Fibroblast of lung (primary cell): ENCODE results near the gene PKD1L1. TPM values are rescaled to one million over a fixed set of nuclear protein-coding genes. Genes with fewer than 3 reads are reported as not detected.

ENCODE experiments used
- DNase-seq, 2 donors: peaks; one replicate each; pipeline versions ENCODE4 v3.0.0 to v3.0.0-alpha.2; 2010; ENCODE audit warnings: low read depth in 2 of 2
- H2AFZ ChIP-seq: 2 replicates; pipeline ENCODE4 v1.5.1; 2012; ENCODE audit warnings: low read length, control low read depth, inconsistent platforms
- H3K27ac ChIP-seq: 2 replicates; pipeline ENCODE4 v1.5.1; 2011; ENCODE audit warnings: low read length, control low read depth; ENCODE audit not compliant: insufficient read depth
- H3K27me3 ChIP-seq: 2 replicates; pipeline ENCODE4 v1.5.1; 2011; ENCODE audit warnings: mild to moderate bottlenecking, low read length; ENCODE audit not compliant: control insufficient read depth, insufficient read depth
- H3K36me3 ChIP-seq: 2 replicates; pipeline ENCODE4 v1.5.1; 2011; ENCODE audit warnings: low read length; ENCODE audit not compliant: control insufficient read depth, insufficient read depth
- H3K4me1 ChIP-seq: 2 replicates; pipeline ENCODE4 v1.5.1; 2011; ENCODE audit warnings: low read length; ENCODE audit not compliant: control insufficient read depth, insufficient read depth; ENCODE audit errors: extremely low read depth
- H3K4me2 ChIP-seq: 2 replicates; pipeline ENCODE4 v1.5.1; 2011; ENCODE audit warnings: low read length, control low read depth; ENCODE audit not compliant: insufficient read depth; ENCODE audit errors: extremely low read depth
- H3K4me3 ChIP-seq, 4 experiments: fragments of 200-600 bp in 1 of 4; sonication (generic) in 1 of 4; replicated peaks in 1 of 4; 2 replicates each; pipeline ENCODE4 v1.5.1; 2011 to 2016; ENCODE audit warnings: low read length in 4 of 4, low read depth in 3 of 4, mild to moderate bottlenecking in 3 of 4, control low read depth in 2 of 4, inconsistent platforms in 1 of 4, mixed read lengths in 1 of 4; ENCODE audit not compliant: insufficient read depth in 1 of 4; ENCODE audit errors: control extremely low read depth in 1 of 4
- H3K79me2 ChIP-seq: 2 replicates; pipeline ENCODE4 v1.5.1; 2012; ENCODE audit warnings: mild to moderate bottlenecking, low read length, inconsistent platforms; ENCODE audit not compliant: control insufficient read depth, insufficient read depth
- H3K9ac ChIP-seq: 2 replicates; pipeline ENCODE4 v1.5.1; 2011; ENCODE audit warnings: mild to moderate bottlenecking, low read length, control low read depth; ENCODE audit not compliant: insufficient read depth
- H3K9me3 ChIP-seq: 2 replicates; pipeline ENCODE4 v1.5.1; 2012; ENCODE audit warnings: low read depth, low read length; ENCODE audit not compliant: control insufficient read depth, insufficient read depth
- H4K20me1 ChIP-seq: 2 replicates; pipeline ENCODE4 v1.5.1; 2011; ENCODE audit warnings: low read length; ENCODE audit not compliant: control insufficient read depth, insufficient read depth; ENCODE audit errors: extremely low read depth
- EZH2 ChIP-seq: IDR thresholded peaks from 2 replicates; pipeline ENCODE4 v1.5.1; 2012; ENCODE audit warnings: low read length, control low read depth, mild to moderate bottlenecking; ENCODE audit errors: missing control alignments
- polyA plus RNA-seq, 2 donors: library from polyadenylated mRNA; depleted of rRNA in 1 of 2; stranded (reverse) in 1 of 2; unstranded in 1 of 2; fragments of >200 nt; gene quantifications; 2 replicates each; pipeline ENCODE4 v1.2.1, GENCODE V29; 2011 to 2012; ENCODE audit warnings: missing spikeins in 1 of 2
- total RNA-seq: library from RNA; depleted of rRNA; stranded (reverse); fragments of >200 nt; gene quantifications from 2 replicates; pipeline ENCODE4 v1.2.1, GENCODE V29; 2014
- TF ChIP-seq, protein P1 (sequence below), 2 donors: IDR thresholded peaks in 1 of 2; conservative IDR thresholded peaks in 1 of 2; 1 replicate in 1 of 2; 2 replicates in 1 of 2; pipeline ENCODE4 v1.5.1; 2011 to 2012; ENCODE audit warnings: low read length in 2 of 2, control low read depth in 1 of 2, inconsistent platforms in 1 of 2, low read depth in 1 of 2, mild to moderate bottlenecking in 1 of 2

Gene PKD1L1
- total and polyA plus RNA-seq, 2 donors (not counting 1 experiment from before 2014, with no cell fraction given): under 0.01 to 0.12 TPM

DNA sequence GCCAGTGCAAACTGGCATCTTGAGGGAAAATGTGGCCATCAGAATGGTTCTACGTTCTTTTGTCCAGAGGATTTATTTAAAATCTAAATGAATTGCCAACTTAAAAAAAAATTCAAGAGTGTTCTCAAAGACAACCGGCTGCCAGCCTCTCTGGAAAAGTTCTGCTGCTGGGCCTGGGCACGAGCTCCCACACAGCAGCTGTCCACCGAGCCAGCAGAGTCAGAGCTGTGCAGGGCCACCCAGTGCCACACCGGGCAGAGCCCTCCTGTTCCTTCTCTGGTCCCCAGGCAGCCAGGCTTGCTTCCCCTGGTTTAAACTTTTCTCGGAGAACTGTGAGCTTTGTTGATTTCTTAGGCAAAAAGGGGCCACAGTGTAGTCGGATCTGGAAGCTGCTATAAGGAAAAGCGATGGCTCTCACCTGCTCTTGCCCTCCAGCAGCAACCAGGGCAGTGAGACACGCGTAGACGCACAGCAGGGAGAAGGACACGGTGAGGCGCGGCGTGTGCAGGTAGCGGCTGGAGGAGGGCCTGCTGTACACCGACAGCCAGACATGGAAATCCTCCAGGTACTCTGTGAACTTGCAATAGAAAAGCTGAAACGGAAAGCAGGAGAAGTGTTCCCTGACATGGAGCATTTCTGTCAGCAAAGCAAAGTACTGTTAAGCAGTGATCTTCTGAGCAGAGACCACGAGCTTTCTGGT, 111.6 kb downstream of the PKD1L1 start:
- H3K4me2 ChIP-seq: no peak overlapping the region
- no peak for DNase-seq
- no peaks in the 10 kb centered on the region for H3K79me2 ChIP-seq
- no peaks in the 10 kb centered on the region for H3K9me3 ChIP-seq
- no peak for TF ChIP-seq EZH2
- TF ChIP-seq, protein P1, sequence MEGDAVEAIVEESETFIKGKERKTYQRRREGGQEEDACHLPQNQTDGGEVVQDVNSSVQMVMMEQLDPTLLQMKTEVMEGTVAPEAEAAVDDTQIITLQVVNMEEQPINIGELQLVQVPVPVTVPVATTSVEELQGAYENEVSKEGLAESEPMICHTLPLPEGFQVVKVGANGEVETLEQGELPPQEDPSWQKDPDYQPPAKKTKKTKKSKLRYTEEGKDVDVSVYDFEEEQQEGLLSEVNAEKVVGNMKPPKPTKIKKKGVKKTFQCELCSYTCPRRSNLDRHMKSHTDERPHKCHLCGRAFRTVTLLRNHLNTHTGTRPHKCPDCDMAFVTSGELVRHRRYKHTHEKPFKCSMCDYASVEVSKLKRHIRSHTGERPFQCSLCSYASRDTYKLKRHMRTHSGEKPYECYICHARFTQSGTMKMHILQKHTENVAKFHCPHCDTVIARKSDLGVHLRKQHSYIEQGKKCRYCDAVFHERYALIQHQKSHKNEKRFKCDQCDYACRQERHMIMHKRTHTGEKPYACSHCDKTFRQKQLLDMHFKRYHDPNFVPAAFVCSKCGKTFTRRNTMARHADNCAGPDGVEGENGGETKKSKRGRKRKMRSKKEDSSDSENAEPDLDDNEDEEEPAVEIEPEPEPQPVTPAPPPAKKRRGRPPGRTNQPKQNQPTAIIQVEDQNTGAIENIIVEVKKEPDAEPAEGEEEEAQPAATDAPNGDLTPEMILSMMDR (conservative IDR thresholded peaks at IDR 0.05 in 1 of 2, IDR thresholded peaks at IDR 0.05 in 1 of 2; ENCODE audit: low read depth in 1 of 2, low read length in 2 of 2): no peak
- no peak overlapping the region for H3K4me3 ChIP-seq
- no peaks in the 10 kb centered on the region for H4K20me1 ChIP-seq
- H3K27ac ChIP-seq: no peak overlapping the region
- peaks cover 5% of the 10 kb centered on the region for H3K27me3 ChIP-seq
- H3K9ac ChIP-seq: no peak overlapping the region
- no peaks in the 10 kb centered on the region for H3K36me3 ChIP-seq
- no peak overlapping the region for H2AFZ ChIP-seq
- no peaks in the 10 kb centered on the region for H3K4me1 ChIP-seq

GRCh38 chr7:47836080-47836479, 112.2 kb downstream of the PKD1L1 start:
- Histone ChIP-seq H4K20me1 (no peaks in the 10 kb centered on the region), H3K27ac (no peak overlapping the region), H3K9me3 (no peaks in the 10 kb centered on the region), H3K27me3 (peaks cover 5% of the 10 kb centered on the region), H3K4me1 (no peaks in the 10 kb centered on the region), H2AFZ (no peak overlapping the region), H3K4me3 (no peak overlapping the region), H3K36me3 (no peaks in the 10 kb centered on the region), H3K79me2 (no peaks in the 10 kb centered on the region), H3K9ac (no peak overlapping the region), H3K4me2 (no peak overlapping the region)
- DNase-seq: no peak
- TF ChIP-seq, protein P1 (conservative IDR thresholded peaks at IDR 0.05 in 1 of 2, IDR thresholded peaks at IDR 0.05 in 1 of 2; ENCODE audit: low read depth in 1 of 2, low read length in 2 of 2): no peak
- TF ChIP-seq EZH2: no peak

DNA sequence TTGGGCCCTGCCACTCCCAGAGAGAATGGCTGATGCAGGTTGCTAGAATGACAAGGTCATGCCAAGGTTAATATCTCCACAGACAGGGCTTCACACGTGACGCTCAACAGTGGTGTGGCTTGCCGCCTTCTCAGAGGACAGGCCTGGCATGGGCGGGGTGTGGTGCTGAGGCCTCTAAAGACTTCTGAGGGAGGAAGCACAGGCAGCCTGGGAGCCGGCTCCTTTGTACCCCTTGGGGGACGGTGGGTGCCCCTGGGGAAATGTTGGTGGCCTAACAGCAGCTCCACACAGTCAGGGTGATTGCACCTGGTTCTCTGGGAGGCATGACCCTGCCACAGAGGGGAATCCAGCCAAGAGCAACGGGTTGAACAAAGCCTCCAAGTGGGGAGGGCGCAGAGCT, 115.1 kb downstream of the PKD1L1 start:
- no peak overlapping the region for H3K4me3 ChIP-seq

More for the DNA sequence above, 115.1 kb downstream of the PKD1L1 start:
- no peaks in the 10 kb centered on the region for H3K9me3 ChIP-seq
- no peaks in the 10 kb centered on the region for H3K79me2 ChIP-seq
- H3K36me3 ChIP-seq: no peaks in the 10 kb centered on the region
- no peak for TF ChIP-seq EZH2
- TF ChIP-seq, protein P1 (conservative IDR thresholded peaks at IDR 0.05 in 1 of 2, IDR thresholded peaks at IDR 0.05 in 1 of 2; ENCODE audit: low read depth in 1 of 2, low read length in 2 of 2): no peak
- H3K27ac ChIP-seq: no peak overlapping the region
- no peaks in the 10 kb centered on the region for H4K20me1 ChIP-seq
- H3K4me2 ChIP-seq: no peak overlapping the region
- no peak overlapping the region for H2AFZ ChIP-seq
- H3K27me3 ChIP-seq: peaks cover 5% of the 10 kb centered on the region
- H3K4me1 ChIP-seq: no peaks in the 10 kb centered on the region
- H3K9ac ChIP-seq: no peak overlapping the region
- no peak for DNase-seq
